Activated CD8-positive, alpha-beta T cell treated with anti-CD3 and anti-CD28 coated beads, Interleukin-2, amount 10 ng/mL, durations not matched to agents 7 days and 5 days (primary cell): ENCODE data around the gene RXYLT1. TPM values are rescaled to one million over a fixed set of nuclear protein-coding genes. Genes with fewer than 3 reads are reported as not detected.

Experiments
- ATAC-seq: fragments of 150-1000 bp; cut with Tn5 transposase; one replicate; pipeline ENCODE4 v1.10.0; 2021; ENCODE audit warnings: moderate library complexity
- CTCF ChIA-PET: fragments of 350-600 bp; sonication (Branson Sonifier 250); formaldehyde crosslinking; loops from one replicate; lab custom pipeline; 2021; ENCODE audit warnings: antibody characterized with exemption; lab: Charles Lee
- POLR2A ChIA-PET: fragments of 350-600 bp; sonication (Branson Sonifier 250); formaldehyde crosslinking; loops from one replicate; lab custom pipeline; 2021; ENCODE audit warnings: antibody characterized with exemption; lab: Charles Lee
- DNase-seq: peaks from one replicate; pipeline ENCODE4 v3.0.0-alpha.2; 2020
- H3K27ac Mint-ChIP-seq: one replicate; pipeline ENCODE4 v1.8.0; 2021; ENCODE audit warnings: mild to moderate bottlenecking, mixed read lengths
- H3K27me3 Mint-ChIP-seq: one replicate; pipeline ENCODE4 v1.8.0; 2021; ENCODE audit warnings: low read depth, mixed read lengths
- H3K36me3 Mint-ChIP-seq: one replicate; pipeline ENCODE4 v1.8.0; 2021; ENCODE audit warnings: low read depth, mixed read lengths
- H3K4me1 Mint-ChIP-seq: one replicate; pipeline ENCODE4 v1.8.0; 2021; ENCODE audit warnings: low read depth, mixed read lengths
- H3K4me3 Mint-ChIP-seq: one replicate; pipeline ENCODE4 v1.8.0; 2021; ENCODE audit warnings: mild to moderate bottlenecking, mixed read lengths
- H3K9me3 Mint-ChIP-seq: one replicate; pipeline ENCODE4 v1.8.0; 2022; ENCODE audit warnings: mixed read lengths; ENCODE audit not compliant: insufficient read depth
- total RNA-seq, 2 experiments: library from RNA; stranded (reverse); gene quantifications; one replicate each; pipeline ENCODE4 v1.2.3, GENCODE V29; 2021

RXYLT1 gene
- total RNA-seq, 2 experiments from 2014 or later, result 11.8 to 12.8 TPM

- Mint-ChIP-seq H3K36me3 (peaks cover 3% of the 10 kb centered on the region), H3K27ac (no peak overlapping the region), H3K9me3 (no peaks in the 10 kb centered on the region), H3K4me1 (no peaks in the 10 kb centered on the region), H3K27me3 (no peaks in the 10 kb centered on the region), H3K4me3 (no peak overlapping the region)
- ChIA-PET POLR2A (no interaction called here), CTCF (no interaction called here)
- DNase-seq (no peak), ATAC-seq (no peak)
Measured at GRCh38 chr12:63805704-63806672, 26.3 kb downstream of the RXYLT1 start.

GRCh38 chr12:63808631-63809030 is 28.9 kb downstream of the RXYLT1 start:
- ChIA-PET CTCF (no interaction called here), POLR2A (no interaction called here)
- H3K4me3 Mint-ChIP-seq, result no peak overlapping the region
- peaks cover 3% of the 10 kb centered on the region for H3K36me3 Mint-ChIP-seq
- ATAC-seq (no peak), DNase-seq (no peak)
- no peak overlapping the region for H3K27ac Mint-ChIP-seq
- no peaks in the 10 kb centered on the region for H3K27me3 Mint-ChIP-seq
- H3K4me1 Mint-ChIP-seq, result no peaks in the 10 kb centered on the region
- no peaks in the 10 kb centered on the region for H3K9me3 Mint-ChIP-seq

GRCh38 chr12:63809566-63809965 is 29.9 kb downstream of the RXYLT1 start:
- H3K4me3 Mint-ChIP-seq, result no peak overlapping the region
- no peak overlapping the region for H3K27ac Mint-ChIP-seq
- H3K9me3 Mint-ChIP-seq, result no peaks in the 10 kb centered on the region
- no peaks in the 10 kb centered on the region for H3K27me3 Mint-ChIP-seq
- H3K36me3 Mint-ChIP-seq, result peaks cover 3% of the 10 kb centered on the region
- ATAC-seq (no peak), DNase-seq (no peak)
- POLR2A ChIA-PET, result no interaction called here
- H3K4me1 Mint-ChIP-seq, result peaks cover 6% of the 10 kb centered on the region
- CTCF ChIA-PET, result no interaction called here

DNA sequence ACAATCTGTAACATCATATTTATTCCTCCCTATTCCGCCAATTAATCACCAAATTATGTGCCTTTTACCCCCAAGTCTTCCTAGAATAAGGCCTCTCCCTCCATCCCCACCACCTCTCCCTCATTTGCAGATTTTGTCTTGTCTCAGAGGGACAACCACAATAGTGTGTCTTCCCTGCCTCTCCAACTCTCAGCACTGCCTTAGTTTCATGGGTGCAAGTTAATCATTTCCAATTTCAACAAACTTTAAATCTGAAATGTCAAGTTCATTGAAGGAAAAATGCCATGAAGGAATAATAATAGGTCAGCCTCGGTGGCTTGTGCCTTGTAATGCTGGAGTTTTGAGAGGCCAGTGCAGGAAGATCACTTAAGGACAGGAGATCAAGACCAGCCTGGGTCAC is 31.6 kb downstream of the RXYLT1 start:
- no peak for ATAC-seq
- no peak for DNase-seq
- H3K4me3 Mint-ChIP-seq, result no peak overlapping the region
- peaks cover 17% of the 10 kb centered on the region for H3K4me1 Mint-ChIP-seq
- H3K9me3 Mint-ChIP-seq, result no peaks in the 10 kb centered on the region
- H3K36me3 Mint-ChIP-seq, result peaks cover 3% of the 10 kb centered on the region
- H3K27ac Mint-ChIP-seq, result no peak overlapping the region
- POLR2A ChIA-PET, result no interaction called here
- no peaks in the 10 kb centered on the region for H3K27me3 Mint-ChIP-seq
- CTCF ChIA-PET, result interaction anchor here (5.0 kb wide), 1 partner anchor 9 kb away, joined by 18 read pairs; no protein-coding TSS in a partner anchor

- Mint-ChIP-seq H3K27me3 (no peaks in the 10 kb centered on the region), H3K4me1 (peaks cover 17% of the 10 kb centered on the region), H3K9me3 (no peaks in the 10 kb centered on the region), H3K36me3 (peaks cover 3% of the 10 kb centered on the region), H3K4me3 (no peak overlapping the region), H3K27ac (no peak overlapping the region)
- CTCF ChIA-PET, result interaction anchor here (5.0 kb wide), 1 partner anchor 10 kb away, joined by 18 read pairs; no protein-coding TSS in a partner anchor
- ATAC-seq (no peak), DNase-seq (no peak)
- POLR2A ChIA-PET, result no interaction called here
Measured at GRCh38 chr12:63811755-63812154, 32.0 kb downstream of the RXYLT1 start.

GRCh38 chr12:63814146-63814772 is 34.5 kb downstream of the RXYLT1 start:
- Mint-ChIP-seq H3K36me3 (no peaks in the 10 kb centered on the region), H3K4me1 (peaks cover 17% of the 10 kb centered on the region), H3K9me3 (no peaks in the 10 kb centered on the region), H3K4me3 (no peak overlapping the region), H3K27me3 (no peaks in the 10 kb centered on the region), H3K27ac (no peak overlapping the region)
- ChIA-PET CTCF (interaction anchor here (1.2 to 5.0 kb wide), 3 partner anchors 12 to 25 kb away, joined by 3 to 18 read pairs (median 5); no protein-coding TSS in a partner anchor), POLR2A (interaction anchor here (0.6 kb wide), 1 partner anchor 20 kb away, joined by 3 read pairs; no protein-coding TSS in a partner anchor)
- DNase-seq (no peak), ATAC-seq (peak; percentile 27)

GRCh38 chr12:63815482-63815852 is 35.8 kb downstream of the RXYLT1 start:
- Mint-ChIP-seq H3K36me3 (no peaks in the 10 kb centered on the region), H3K4me3 (no peak overlapping the region), H3K9me3 (peaks cover 4% of the 10 kb centered on the region), H3K27me3 (peaks cover 5% of the 10 kb centered on the region), H3K27ac (no peak overlapping the region), H3K4me1 (peaks cover 17% of the 10 kb centered on the region)
- ChIA-PET POLR2A (no interaction called here), CTCF (interaction anchor here (0.7 to 5.0 kb wide), 4 partner anchors 14 to 104 kb away, joined by 3 to 18 read pairs (median 4); no protein-coding TSS in a partner anchor)
- no peak for DNase-seq
- ATAC-seq, result no peak

DNA sequence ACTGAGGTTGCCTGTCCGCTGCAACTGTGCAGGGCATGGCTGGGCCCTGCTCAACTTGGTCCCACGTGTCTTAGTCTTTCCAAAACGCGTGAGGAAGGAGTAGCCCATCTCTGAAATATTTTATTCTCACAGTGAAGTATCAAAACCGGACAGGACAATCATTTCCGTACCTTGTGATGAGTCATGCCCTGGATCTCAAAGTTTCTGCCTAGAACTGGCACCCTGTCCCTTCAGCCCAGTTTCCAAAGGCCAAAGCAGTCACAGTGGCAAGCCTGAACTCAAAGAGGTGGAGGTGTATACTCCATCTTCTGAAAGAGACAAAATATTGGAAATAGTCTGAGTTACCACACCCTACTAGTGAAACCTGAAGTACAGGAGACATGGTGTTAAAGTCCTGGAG is 36.3 kb downstream of the RXYLT1 start:
- POLR2A ChIA-PET, result no interaction called here
- CTCF ChIA-PET, result interaction anchor here (1.0 to 5.0 kb wide), 2 partner anchors 14 to 17 kb away, joined by 3 to 18 read pairs; no protein-coding TSS in a partner anchor
- no peak for DNase-seq
- H3K27ac Mint-ChIP-seq, result no peak overlapping the region
- peaks cover 4% of the 10 kb centered on the region for H3K9me3 Mint-ChIP-seq
- no peaks in the 10 kb centered on the region for H3K36me3 Mint-ChIP-seq
- peaks cover 5% of the 10 kb centered on the region for H3K27me3 Mint-ChIP-seq
- H3K4me3 Mint-ChIP-seq, result no peak overlapping the region
- ATAC-seq, result no peak
- peaks cover 17% of the 10 kb centered on the region for H3K4me1 Mint-ChIP-seq

- ChIA-PET POLR2A (no interaction called here), CTCF (no interaction called here)
- no peak for ATAC-seq
- Mint-ChIP-seq H3K36me3 (no peaks in the 10 kb centered on the region), H3K4me3 (no peak overlapping the region), H3K9me3 (peaks cover 4% of the 10 kb centered on the region), H3K27ac (no peak overlapping the region), H3K27me3 (peaks cover 10% of the 10 kb centered on the region), H3K4me1 (peaks cover 11% of the 10 kb centered on the region)
- no peak for DNase-seq
Measured at GRCh38 chr12:63820427-63820826, 40.7 kb downstream of the RXYLT1 start.

GRCh38 chr12:63821781-63822251 is 42.1 kb downstream of the RXYLT1 start:
- ChIA-PET CTCF (interaction anchor here (1.9 kb wide), 1 partner anchor 435 kb away, joined by 4 read pairs; no protein-coding TSS in a partner anchor), POLR2A (no interaction called here)
- peak overlapping the region; percentile 60 for H3K4me3 Mint-ChIP-seq
- no peaks in the 10 kb centered on the region for H3K36me3 Mint-ChIP-seq
- H3K4me1 Mint-ChIP-seq, result peaks cover 7% of the 10 kb centered on the region
- DNase-seq, result no peak
- peaks cover 4% of the 10 kb centered on the region for H3K9me3 Mint-ChIP-seq
- H3K27me3 Mint-ChIP-seq, result peaks cover 10% of the 10 kb centered on the region
- no peak overlapping the region for H3K27ac Mint-ChIP-seq
- ATAC-seq, result no peak

GRCh38 chr12:63822352-63822751 is 42.6 kb downstream of the RXYLT1 start:
- CTCF ChIA-PET, result interaction anchor here (1.3 to 1.9 kb wide), 2 partner anchors 17 to 434 kb away, joined by 3 to 4 read pairs; no protein-coding TSS in a partner anchor
- POLR2A ChIA-PET, result no interaction called here
- H3K4me1 Mint-ChIP-seq, result peaks cover 7% of the 10 kb centered on the region
- ATAC-seq, result no peak
- peaks cover 10% of the 10 kb centered on the region for H3K27me3 Mint-ChIP-seq
- H3K4me3 Mint-ChIP-seq, result no peak overlapping the region
- H3K27ac Mint-ChIP-seq, result no peak overlapping the region
- H3K9me3 Mint-ChIP-seq, result peaks cover 4% of the 10 kb centered on the region
- DNase-seq, result no peak
- H3K36me3 Mint-ChIP-seq, result no peaks in the 10 kb centered on the region
